Measurements from ENCODE around the gene DELE1.
A peak's percentile ranks its signal among the peaks of the same experiment; 100 is the strongest.

DNA sequence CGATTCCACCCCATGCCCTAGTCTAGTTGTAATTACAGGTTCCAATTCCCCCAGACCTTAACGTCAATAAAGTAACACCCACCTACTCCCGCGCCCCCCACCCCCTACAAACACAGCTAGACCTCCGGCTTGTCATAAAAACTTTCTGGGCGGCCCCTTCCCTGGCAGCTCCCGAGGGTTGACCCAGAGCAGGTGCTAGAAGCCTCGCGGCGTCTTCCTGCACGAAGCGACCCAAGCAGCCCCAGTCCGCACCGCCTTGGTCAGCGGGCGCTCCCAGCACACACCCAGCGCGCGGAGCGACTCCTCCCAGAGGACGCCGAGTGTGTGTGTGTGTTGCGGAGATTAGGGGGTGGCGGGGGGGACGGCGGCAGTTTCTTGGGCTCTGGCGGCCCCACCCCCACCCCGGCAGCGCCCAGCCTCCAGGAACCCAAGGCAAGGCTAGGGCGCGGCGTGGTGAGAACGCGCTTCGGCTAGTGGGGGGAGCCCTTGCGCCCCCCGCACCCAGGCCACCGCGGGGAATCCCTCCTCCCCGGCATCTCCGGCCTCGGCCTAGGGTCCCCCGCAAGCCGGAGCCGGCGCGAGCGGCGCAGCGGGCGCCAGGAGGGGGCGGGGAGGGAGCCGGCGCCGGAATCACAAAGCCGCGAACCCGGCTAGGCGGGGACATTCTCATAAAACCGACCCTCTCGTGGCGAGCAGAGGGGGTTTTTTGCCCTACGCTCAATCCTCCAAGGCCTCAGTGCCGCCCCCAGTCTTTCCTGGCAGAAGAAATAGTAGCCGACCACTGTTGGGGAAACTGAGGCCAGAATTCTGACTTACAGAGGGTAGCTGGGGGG, 47.7 kb upstream of the DELE1 start:
- TF ChIP-seq CTCF (IDR thresholded peaks at IDR 0.05), result peak in 1 of 4 experiments; percentile 25
- TF ChIP-seq POLR2A (IDR thresholded peaks at IDR 0.05), result peak; percentile 64

Data from prostate gland (tissue), 2 donors.